ENCODE data around the gene GULP1. TPM values are rescaled to one million over a fixed set of nuclear protein-coding genes. Genes with fewer than 3 reads are reported as not detected.

The GULP1 gene
- total RNA-seq, 2 donors from 2014 or later, result 15.3 to 26.5 TPM

- H3K4me3 ChIP-seq (ENCODE audit: low read length), result no peak overlapping the region
- peaks cover 6% of the 10 kb centered on the region for H3K36me3 Mint-ChIP-seq (ENCODE audit: low read depth)
- no peaks in the 10 kb centered on the region for H3K27me3 ChIP-seq (ENCODE audit: control insufficient read depth, insufficient read depth, low read length, poor library complexity, severe bottlenecking)
- TF ChIP-seq, protein P1, sequence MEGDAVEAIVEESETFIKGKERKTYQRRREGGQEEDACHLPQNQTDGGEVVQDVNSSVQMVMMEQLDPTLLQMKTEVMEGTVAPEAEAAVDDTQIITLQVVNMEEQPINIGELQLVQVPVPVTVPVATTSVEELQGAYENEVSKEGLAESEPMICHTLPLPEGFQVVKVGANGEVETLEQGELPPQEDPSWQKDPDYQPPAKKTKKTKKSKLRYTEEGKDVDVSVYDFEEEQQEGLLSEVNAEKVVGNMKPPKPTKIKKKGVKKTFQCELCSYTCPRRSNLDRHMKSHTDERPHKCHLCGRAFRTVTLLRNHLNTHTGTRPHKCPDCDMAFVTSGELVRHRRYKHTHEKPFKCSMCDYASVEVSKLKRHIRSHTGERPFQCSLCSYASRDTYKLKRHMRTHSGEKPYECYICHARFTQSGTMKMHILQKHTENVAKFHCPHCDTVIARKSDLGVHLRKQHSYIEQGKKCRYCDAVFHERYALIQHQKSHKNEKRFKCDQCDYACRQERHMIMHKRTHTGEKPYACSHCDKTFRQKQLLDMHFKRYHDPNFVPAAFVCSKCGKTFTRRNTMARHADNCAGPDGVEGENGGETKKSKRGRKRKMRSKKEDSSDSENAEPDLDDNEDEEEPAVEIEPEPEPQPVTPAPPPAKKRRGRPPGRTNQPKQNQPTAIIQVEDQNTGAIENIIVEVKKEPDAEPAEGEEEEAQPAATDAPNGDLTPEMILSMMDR (conservative IDR thresholded peaks at IDR 0.05), result no peak
- no peaks in the 10 kb centered on the region for H3K36me3 ChIP-seq (ENCODE audit: control insufficient read depth, insufficient read depth, low read length)
- H3K27me3 Mint-ChIP-seq (ENCODE audit: insufficient read depth), result no peaks in the 10 kb centered on the region
- no peaks in the 10 kb centered on the region for H3K9me3 ChIP-seq (ENCODE audit: control insufficient read depth, low read length)
- no peak overlapping the region for H3K27ac ChIP-seq (ENCODE audit: low read depth, low read length)
- 82 to 93% methylated on average over 3 to 4 of the region's 5 CpGs for WGBS, 2 experiments (ENCODE audit: insufficient coverage in 1 of 2, insufficient read length in 1 of 2)
- DNase-seq, result no peak
- H3K9ac ChIP-seq (ENCODE audit: extremely low read depth, low read length, poor library complexity, severe bottlenecking), result no peak overlapping the region
- peaks cover 2% of the 10 kb centered on the region for H3K4me1 Mint-ChIP-seq
- peak overlapping the region; percentile 35 for H3K27ac Mint-ChIP-seq
- H3K4me3 Mint-ChIP-seq, result no peak overlapping the region
- no peaks in the 10 kb centered on the region for H3K4me1 ChIP-seq (ENCODE audit: control insufficient read depth, insufficient read depth, low read length)
- H3K9me3 Mint-ChIP-seq, result peaks cover 6% of the 10 kb centered on the region
Measured at GRCh38 chr2:188245230-188245629, 46.4 kb upstream of the GULP1 start.

DNA sequence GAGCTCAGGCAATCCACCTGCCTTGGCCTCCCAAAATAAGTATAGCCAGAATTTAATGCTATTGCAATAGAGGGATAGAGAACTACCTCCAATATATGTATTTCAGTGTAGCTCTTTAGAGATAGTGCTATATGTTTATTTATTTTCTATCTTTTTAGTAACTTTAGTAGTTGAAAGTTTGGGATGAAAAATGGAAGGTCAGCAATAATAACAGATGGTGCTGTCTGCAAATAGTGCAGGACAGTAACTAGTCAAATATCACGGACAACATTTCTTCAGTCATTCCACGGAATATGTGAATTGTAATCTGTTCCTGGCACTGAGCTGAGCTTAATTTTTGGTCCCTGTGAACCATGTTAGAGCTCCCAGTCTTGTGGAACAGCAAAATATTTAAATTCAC is 43.2 kb upstream of the GULP1 start:
- H3K4me1 ChIP-seq (ENCODE audit: control insufficient read depth, insufficient read depth, low read length), result no peaks in the 10 kb centered on the region
- no peak overlapping the region for H3K27ac ChIP-seq (ENCODE audit: low read depth, low read length)
- H3K27me3 ChIP-seq (ENCODE audit: control insufficient read depth, insufficient read depth, low read length, poor library complexity, severe bottlenecking), result no peaks in the 10 kb centered on the region
- Mint-ChIP-seq H3K27me3 (ENCODE audit: insufficient read depth) (no peaks in the 10 kb centered on the region), H3K36me3 (ENCODE audit: low read depth) (no peaks in the 10 kb centered on the region), H3K27ac (no peak overlapping the region), H3K9me3 (no peaks in the 10 kb centered on the region), H3K4me3 (no peak overlapping the region), H3K4me1 (peaks cover 5% of the 10 kb centered on the region)
- no peak overlapping the region for H3K9ac ChIP-seq (ENCODE audit: extremely low read depth, low read length, poor library complexity, severe bottlenecking)
- 91 to 100% methylated on average over 2 of the region's 2 CpGs for WGBS, 2 experiments (ENCODE audit: insufficient coverage in 1 of 2, insufficient read length in 1 of 2)
- no peaks in the 10 kb centered on the region for H3K36me3 ChIP-seq (ENCODE audit: control insufficient read depth, insufficient read depth, low read length)
- no peaks in the 10 kb centered on the region for H3K9me3 ChIP-seq (ENCODE audit: control insufficient read depth, low read length)
- DNase-seq, result no peak
- H3K4me3 ChIP-seq (ENCODE audit: low read length), result no peak overlapping the region
- TF ChIP-seq, protein P1 (conservative IDR thresholded peaks at IDR 0.05), result no peak

DNA sequence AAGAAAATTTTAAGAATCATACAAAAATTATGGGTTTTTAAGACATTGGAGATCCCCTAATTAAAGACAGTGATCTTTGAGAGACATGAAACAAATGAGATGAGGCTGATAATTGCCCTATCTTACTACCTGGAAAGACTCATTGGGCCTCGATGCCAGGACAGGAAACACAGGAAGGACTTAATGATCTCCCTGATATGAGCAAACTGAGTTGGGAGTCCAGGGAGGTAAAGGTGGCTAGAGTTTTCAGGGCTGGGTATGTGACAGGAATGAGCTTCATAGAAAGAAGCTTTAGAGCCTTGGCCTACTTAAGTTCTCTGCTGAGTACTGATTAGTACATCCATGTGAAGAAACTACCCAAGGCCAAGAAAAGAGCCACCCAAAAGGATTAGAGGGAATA is 40.6 kb upstream of the GULP1 start:
- no peak overlapping the region for H3K9ac ChIP-seq (ENCODE audit: extremely low read depth, low read length, poor library complexity, severe bottlenecking)
- no peak overlapping the region for H3K27ac ChIP-seq (ENCODE audit: low read depth, low read length)
- Mint-ChIP-seq H3K36me3 (ENCODE audit: low read depth) (no peaks in the 10 kb centered on the region), H3K9me3 (peaks cover 3% of the 10 kb centered on the region), H3K4me3 (no peak overlapping the region), H3K27ac (no peak overlapping the region), H3K27me3 (ENCODE audit: insufficient read depth) (no peaks in the 10 kb centered on the region), H3K4me1 (peaks cover 5% of the 10 kb centered on the region)
- H3K4me1 ChIP-seq (ENCODE audit: control insufficient read depth, insufficient read depth, low read length), result no peaks in the 10 kb centered on the region
- 93% methylated on average over 1 of the region's 1 CpG; no CpG with 5 or more reads in 1 of the 2 experiments for WGBS, 2 experiments (ENCODE audit: insufficient coverage in 1 of 2, insufficient read length in 1 of 2)
- no peak overlapping the region for H3K4me3 ChIP-seq (ENCODE audit: low read length)
- no peak for DNase-seq
- H3K9me3 ChIP-seq (ENCODE audit: control insufficient read depth, low read length), result peaks cover 7% of the 10 kb centered on the region
- no peaks in the 10 kb centered on the region for H3K27me3 ChIP-seq (ENCODE audit: control insufficient read depth, insufficient read depth, low read length, poor library complexity, severe bottlenecking)
- H3K36me3 ChIP-seq (ENCODE audit: control insufficient read depth, insufficient read depth, low read length), result no peaks in the 10 kb centered on the region
- TF ChIP-seq, protein P1 (conservative IDR thresholded peaks at IDR 0.05), result no peak

All from endodermal cell (in vitro differentiated cells).